Measurements from ENCODE around the gene ERBB4.
"Not testable (repeated sequence)": the region's sequence is repeated elsewhere in the genome, so short reads cannot be mapped to it uniquely, and the experiment has no call there.

Gene ERBB4

GRCh38 chr2:212124598-212124997 lies 414.0 kb downstream of the ERBB4 start:
- DNase-seq = no peak

- no peak for DNase-seq
Observed at GRCh38 chr2:212119591-212119990, 419.0 kb downstream of the ERBB4 start.

GRCh38 chr2:212117926-212118325 lies 420.7 kb downstream of the ERBB4 start:
- no peak for DNase-seq

DNA sequence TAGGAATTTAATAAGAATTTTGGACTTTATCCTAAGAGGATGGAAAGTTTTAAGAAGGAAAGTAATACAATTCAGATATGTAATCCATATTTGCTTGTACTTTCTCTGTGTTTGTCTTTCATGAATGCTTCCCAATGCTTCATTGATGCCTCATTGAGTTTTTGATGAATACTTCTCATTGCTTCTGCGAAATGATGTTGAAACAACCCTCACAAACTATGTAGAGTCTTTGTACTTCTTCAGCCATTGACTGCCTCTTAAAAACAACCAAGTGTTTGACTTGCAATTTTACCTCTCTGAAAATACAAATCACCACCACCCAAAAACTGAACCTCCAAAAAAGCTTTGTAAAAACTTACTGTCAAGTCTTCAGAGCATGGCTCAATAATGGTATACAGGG lies 424.1 kb downstream of the ERBB4 start:
- DNase-seq = no peak

DNA sequence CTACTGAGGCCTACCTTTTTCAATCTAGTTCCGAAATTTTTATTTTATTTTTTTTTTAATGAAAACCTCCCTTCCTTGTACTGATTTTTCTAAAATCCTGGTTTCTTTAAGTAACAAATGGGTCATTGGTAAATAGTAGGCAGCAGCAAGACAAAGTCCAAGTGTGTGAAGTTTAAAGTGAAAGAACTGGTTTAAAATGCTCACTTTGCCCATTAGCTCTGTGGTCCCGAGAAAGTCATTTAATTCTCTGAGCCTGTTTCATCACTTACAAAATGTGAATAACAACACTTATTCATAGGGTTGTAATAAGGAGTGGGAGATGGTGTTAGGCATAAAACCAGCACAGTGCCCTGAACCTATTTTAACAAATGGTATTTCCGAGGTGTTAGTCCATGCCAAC lies 426.2 kb downstream of the ERBB4 start:
- DNase-seq = no peak

GRCh38 chr2:212109792-212110680 lies 428.6 kb downstream of the ERBB4 start:
- no peak for DNase-seq

DNA sequence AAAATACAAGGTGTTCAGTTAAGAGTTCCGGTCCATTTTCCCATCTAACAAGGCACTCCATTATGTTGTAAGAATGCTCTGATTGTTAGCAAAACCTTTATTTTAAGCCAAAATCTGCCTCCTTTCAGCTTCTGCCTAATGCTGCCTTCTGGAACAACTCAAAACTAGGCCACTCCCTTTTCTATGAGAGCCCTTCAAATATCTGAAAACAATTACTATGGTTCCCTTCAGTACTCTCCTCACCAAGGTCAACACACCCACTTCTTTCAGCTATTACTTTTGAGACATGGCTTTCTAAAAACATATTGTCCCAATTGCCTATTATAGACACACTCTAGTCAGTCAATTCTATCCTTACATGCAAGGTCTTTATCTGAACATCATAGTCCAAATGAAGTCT lies 429.4 kb downstream of the ERBB4 start:
- DNase-seq = no peak

GRCh38 chr2:212107989-212108388 lies 430.6 kb downstream of the ERBB4 start:
- DNase-seq = no peak

- no peak for DNase-seq
Observed at GRCh38 chr2:212107014-212107413, 431.6 kb downstream of the ERBB4 start.

DNA sequence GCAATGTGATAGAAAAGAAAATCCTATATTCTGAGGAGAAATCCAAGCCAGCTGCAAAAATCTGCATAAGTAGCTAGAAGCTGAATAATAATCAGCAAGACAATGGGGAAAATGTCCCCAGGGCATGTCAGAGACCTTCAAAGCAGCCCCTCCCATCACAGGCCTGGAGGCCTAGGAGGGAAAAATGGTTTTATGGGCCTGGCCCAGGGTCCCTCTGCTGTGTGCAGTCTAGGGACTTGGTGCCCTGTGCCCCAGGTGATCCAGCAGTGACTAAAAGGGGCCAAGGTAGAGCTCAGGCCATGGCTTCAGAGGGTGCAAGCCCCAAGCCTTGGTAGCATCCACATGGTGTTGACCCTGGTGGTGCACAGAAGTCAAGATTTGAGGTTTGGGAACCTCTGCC lies 432.1 kb downstream of the ERBB4 start:
- not testable (repeated sequence) for DNase-seq

- no peak for DNase-seq
Observed at GRCh38 chr2:212099658-212100057, 438.9 kb downstream of the ERBB4 start.

- DNase-seq = no peak
Observed at GRCh38 chr2:212098966-212099365, 439.6 kb downstream of the ERBB4 start.

DNA sequence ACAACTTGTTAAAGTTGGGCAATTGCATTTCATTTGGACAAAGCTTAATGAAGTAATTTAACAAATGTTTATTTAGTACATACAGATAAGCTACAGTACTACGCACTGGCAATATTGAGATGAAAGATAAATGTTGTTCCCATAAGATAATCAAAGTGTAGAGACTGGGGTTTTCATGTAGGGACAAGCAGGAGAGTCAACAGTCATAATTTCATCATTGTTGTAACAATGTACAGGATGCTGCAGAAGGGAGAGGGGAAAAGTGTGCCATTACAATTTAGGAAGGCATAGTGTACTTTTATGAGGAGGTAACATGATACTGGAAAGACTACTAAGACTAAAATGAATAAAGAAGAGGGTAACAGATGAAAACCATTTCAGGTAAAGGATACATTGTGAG lies 441.6 kb downstream of the ERBB4 start:
- no peak for DNase-seq

GRCh38 chr2:212089873-212090272 lies 448.7 kb downstream of the ERBB4 start:
- DNase-seq = no peak

GRCh38 chr2:212088353-212088752 lies 450.2 kb downstream of the ERBB4 start:
- DNase-seq = no peak

DNA sequence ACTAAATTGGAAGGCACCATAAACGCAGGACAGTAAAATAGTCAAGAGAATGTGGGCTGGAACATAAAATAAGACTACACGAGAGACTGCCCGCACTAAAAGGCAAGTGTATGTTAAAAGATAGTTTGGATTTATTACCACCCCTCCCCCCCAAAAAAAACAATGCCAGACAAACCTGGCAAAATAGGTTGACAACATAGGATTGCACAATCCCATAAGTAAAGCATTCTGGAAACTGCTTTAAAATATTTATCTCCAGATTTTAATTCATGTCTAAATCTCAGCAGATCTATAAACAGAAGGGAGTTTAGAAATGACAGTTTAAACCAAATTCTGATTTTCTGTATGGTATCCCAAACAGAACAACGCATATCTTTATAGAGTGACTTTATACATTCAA lies 455.1 kb downstream of the ERBB4 start:
- no peak for DNase-seq

DNA sequence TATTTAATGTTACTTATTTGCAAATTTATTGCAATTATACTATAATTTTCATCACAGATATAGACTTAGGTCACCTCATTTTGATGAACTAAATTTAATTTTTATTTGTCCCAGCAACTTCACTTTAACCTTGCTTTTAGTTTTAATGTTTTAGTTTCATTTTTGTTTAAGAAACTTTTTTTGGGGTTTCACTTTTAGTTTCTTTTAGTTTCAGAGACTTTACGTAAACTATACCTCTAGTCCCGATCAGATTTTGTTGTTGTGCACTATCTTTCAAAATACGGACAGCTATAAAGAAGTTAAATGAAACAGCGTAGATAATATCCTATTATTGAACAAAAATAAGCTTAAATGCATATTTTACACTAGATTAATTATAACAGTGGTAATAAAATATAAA lies 460.5 kb downstream of the ERBB4 start:
- DNase-seq = no peak

GRCh38 chr2:212076456-212076855 lies 462.1 kb downstream of the ERBB4 start:
- no peak for DNase-seq

DNA sequence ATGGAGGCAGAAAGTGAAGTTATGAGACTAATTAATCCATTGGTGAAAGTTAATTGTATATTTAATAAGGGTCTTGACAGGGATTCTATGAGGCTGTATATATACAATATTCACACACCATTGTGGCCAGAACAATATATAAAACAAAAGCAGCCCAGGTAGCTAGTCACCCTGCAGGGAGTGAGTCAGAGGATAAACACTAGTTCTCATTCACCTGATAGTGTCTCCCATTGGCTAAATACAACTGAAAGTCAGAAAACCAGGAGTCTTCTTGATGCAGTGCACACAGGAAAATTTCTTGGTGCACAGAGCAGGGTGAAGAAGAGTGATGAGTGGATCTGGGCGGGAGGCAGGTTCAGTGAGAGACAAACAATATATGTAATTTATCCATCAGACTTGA lies 465.2 kb downstream of the ERBB4 start:
- no peak for DNase-seq

DNA sequence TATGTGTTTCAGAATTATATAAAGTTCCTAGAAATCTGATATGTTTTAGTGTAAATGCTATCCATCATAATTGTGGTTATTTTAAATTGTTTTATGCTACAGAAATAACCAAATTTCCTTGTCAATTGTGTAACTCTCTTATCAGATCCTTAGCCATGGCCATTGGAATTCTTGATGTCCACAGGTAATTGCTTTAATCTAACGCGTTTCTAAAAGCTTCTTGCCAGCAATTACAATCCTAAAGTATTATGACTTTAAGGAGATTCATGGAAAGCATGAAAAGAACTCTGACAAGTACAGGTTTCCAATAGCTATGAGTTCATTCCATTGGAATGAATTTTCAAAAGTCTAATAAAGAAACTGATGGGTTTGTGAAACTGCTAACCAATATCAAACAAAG lies 472.1 kb downstream of the ERBB4 start:
- DNase-seq = no peak

DNA sequence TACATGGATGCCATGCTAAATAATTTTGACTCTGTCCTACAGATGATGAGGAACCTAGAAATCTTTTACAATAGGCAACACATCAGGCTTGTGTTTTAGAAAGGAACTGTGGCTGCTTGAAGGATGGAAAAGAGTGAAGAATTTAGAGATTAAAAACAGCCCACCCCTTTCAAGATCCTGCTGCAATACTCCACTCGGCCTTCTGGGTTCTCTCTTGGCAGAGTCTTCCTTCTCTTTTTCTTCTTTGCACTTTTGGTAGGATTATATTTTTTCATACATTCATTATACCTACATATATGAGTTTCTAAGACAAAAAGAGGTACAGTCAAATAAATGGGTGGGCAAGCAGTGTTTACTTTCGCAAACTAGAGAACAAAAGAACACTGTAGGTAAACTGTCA lies 474.3 kb downstream of the ERBB4 start:
- DNase-seq = no peak

DNA sequence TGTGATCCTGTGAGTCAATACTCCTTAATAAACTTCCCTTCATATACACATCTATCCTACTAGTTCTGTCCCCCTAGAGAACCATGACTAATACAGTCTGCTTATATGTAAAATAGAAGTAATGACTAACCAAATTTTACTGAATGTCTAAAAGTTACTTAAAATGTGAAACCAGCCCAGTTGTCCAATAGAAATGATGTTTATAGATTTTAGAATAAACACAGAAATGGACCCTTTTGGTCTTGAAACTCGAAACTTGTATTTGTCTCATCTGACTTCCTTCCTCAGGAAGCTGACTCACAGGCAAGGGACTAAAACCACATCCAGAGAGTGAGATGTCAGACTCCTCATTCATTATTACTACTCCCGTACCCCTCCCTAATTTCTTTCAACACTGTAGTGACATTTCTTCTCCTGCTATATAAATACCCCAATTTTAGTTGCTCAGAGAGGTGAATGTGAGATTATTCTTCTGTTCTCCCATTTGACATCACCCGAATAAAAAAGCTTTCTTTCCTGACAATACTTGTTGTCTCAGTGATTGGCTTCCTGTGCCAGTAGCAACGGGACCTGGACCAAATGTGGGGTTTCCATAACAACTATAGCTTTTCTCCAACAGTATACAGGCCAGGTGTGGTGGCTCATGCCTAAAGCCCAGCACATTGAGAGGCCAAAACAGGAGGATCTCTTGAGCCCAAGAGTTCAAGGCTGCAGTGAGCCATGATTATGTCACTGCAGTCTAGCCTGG lies 486.0 kb downstream of the ERBB4 start:
- DNase-seq = no peak

- no peak for DNase-seq
Observed at GRCh38 chr2:212050871-212051270, 487.7 kb downstream of the ERBB4 start.

GRCh38 chr2:212042562-212042961 lies 496.0 kb downstream of the ERBB4 start:
- no peak for DNase-seq

All from GF-D8 (cell line).